Thyroid gland (tissue), 4 donors: ENCODE data around the gene TGFBR3. TPM values are rescaled to one million over a fixed set of nuclear protein-coding genes. Genes with fewer than 3 reads are reported as not detected.
"Not testable (repeated sequence)": the region's sequence is repeated elsewhere in the genome, so short reads cannot be mapped to it uniquely, and the experiment has no call there.

Experiments used
- DNase-seq, 2 donors: peaks; one replicate each; pipeline ENCODE4 v3.0.0-alpha.2; 2019
- H3K27ac ChIP-seq, 3 donors: fragments of 200-600 bp; sonication (generic); 1 replicate in 2 of 3; 2 replicates in 1 of 3; pipeline ENCODE4 v1.5.1; 2016 to 2019; ENCODE audit warnings: mild to moderate bottlenecking in 1 of 3, moderate library complexity in 1 of 3
- H3K27me3 ChIP-seq: fragments of 200-600 bp; sonication (generic); one replicate; pipeline ENCODE4 v1.5.1; 2019
- H3K36me3 ChIP-seq, 2 donors: fragments of 200-600 bp; sonication (generic); one replicate each; pipeline ENCODE4 v1.5.1; 2016 to 2019
- H3K4me1 ChIP-seq, 2 donors: fragments of 200-600 bp; sonication (generic); one replicate each; pipeline ENCODE4 v1.5.1; 2017 to 2019
- H3K4me3 ChIP-seq, 3 donors: fragments of 200-600 bp; sonication (generic); replicated peaks in 1 of 3; 1 replicate in 2 of 3; 2 replicates in 1 of 3; pipeline ENCODE4 v1.5.1; 2016; ENCODE audit warnings: mild to moderate bottlenecking in 1 of 3
- H3K9me3 ChIP-seq: fragments of 200-600 bp; sonication (generic); one replicate; pipeline ENCODE4 v1.5.1; 2017
- CTCF ChIP-seq, 6 experiments: fragments of 200-600 bp in 3 of 6; fragments of 450-650 bp in 3 of 6; sonication (generic) in 3 of 6; IDR thresholded peaks; one replicate each; pipeline ENCODE4 v1.5.1; 2016 to 2019; ENCODE audit warnings: antibody characterized with exemption in 6 of 6, mild to moderate bottlenecking in 2 of 6, inconsistent platforms in 1 of 6, moderate library complexity in 1 of 6
- POLR2A ChIP-seq, 2 donors: fragments of 450-650 bp; IDR thresholded peaks; one replicate each; pipeline ENCODE4 v1.6.1; 2017; ENCODE audit warnings: antibody characterized with exemption in 2 of 2, mild to moderate bottlenecking in 2 of 2, moderate library complexity in 1 of 2
- WGBS, 2 donors: methylation state at CpG; one replicate each; pipeline ENCODE4 v1.1.5; 2017; 5-methylcytosine and 5-hydroxymethylcytosine counted together
- intact Hi-C: fragments of 100-400 bp; cut with DNase I; formaldehyde crosslinking; loops from one replicate; pipeline ENCODE4 v1.15.1; 2023
- total RNA-seq, 4 donors: library from RNA; depleted of rRNA; stranded (reverse); fragments of >200 nt; gene quantifications; one replicate each; pipeline ENCODE4 v1.2.3, GENCODE V29; 2016

The TGFBR3 gene
- total RNA-seq, 4 donors from 2014 or later = 37.2 to 223 (median 106) TPM

- 52 to 53% methylated on average over 6 of the region's 6 CpGs for WGBS, 2 donors
- DNase-seq = peak; percentile 41 to 47
- H3K27ac ChIP-seq = peak overlapping the region; percentile 4 to 76 (median 68)
Observed at GRCh38 chr1:91844862-91845528, 41.0 kb downstream of the TGFBR3 start.

GRCh38 chr1:91843843-91844242 is 42.1 kb downstream of the TGFBR3 start:
- Histone ChIP-seq H3K36me3 (no peaks in the 10 kb centered on the region), H3K4me1 (peaks cover 7 to 28% of the 10 kb centered on the region in 2 donors), H3K4me3 (no peak overlapping the region), H3K9me3 (no peaks in the 10 kb centered on the region), H3K27ac (peak overlapping the region in 1 of 3 donors; percentile 2), H3K27me3 (no peaks in the 10 kb centered on the region)
- no peak for TF ChIP-seq POLR2A (IDR thresholded peaks at IDR 0.05)
- TF ChIP-seq CTCF (IDR thresholded peaks at IDR 0.05) = no peak
- DNase-seq = no peak
- intact Hi-C loops = no loop called here
- WGBS, 2 donors = 98% methylated on average over 3 of the region's 3 CpGs

More at GRCh38 chr1:91844862-91845528, 41.0 kb downstream of the TGFBR3 start:
- Histone ChIP-seq H3K4me1 (peaks cover 7 to 28% of the 10 kb centered on the region in 2 donors), H3K27me3 (no peaks in the 10 kb centered on the region), H3K36me3 (no peaks in the 10 kb centered on the region), H3K4me3 (no peak overlapping the region), H3K9me3 (no peaks in the 10 kb centered on the region)
- intact Hi-C loops = no loop called here
- TF ChIP-seq CTCF (IDR thresholded peaks at IDR 0.05) (no peak), POLR2A (IDR thresholded peaks at IDR 0.05) (no peak)

- H3K27me3 ChIP-seq = no peaks in the 10 kb centered on the region
- intact Hi-C loops = no loop called here
- no peak overlapping the region for H3K27ac ChIP-seq
- H3K36me3 ChIP-seq = no peaks in the 10 kb centered on the region
- no peak for DNase-seq
- H3K4me1 ChIP-seq = peaks cover 7 to 28% of the 10 kb centered on the region in 2 donors
- H3K4me3 ChIP-seq = no peak overlapping the region
- TF ChIP-seq POLR2A (IDR thresholded peaks at IDR 0.05) = no peak
- TF ChIP-seq CTCF (IDR thresholded peaks at IDR 0.05) = no peak
- H3K9me3 ChIP-seq = no peaks in the 10 kb centered on the region
Observed at GRCh38 chr1:91842563-91842962, 43.4 kb downstream of the TGFBR3 start.

GRCh38 chr1:91842056-91842455 is 43.9 kb downstream of the TGFBR3 start:
- H3K4me1 ChIP-seq = peaks cover 7 to 25% of the 10 kb centered on the region in 2 donors
- DNase-seq = no peak
- TF ChIP-seq POLR2A (IDR thresholded peaks at IDR 0.05) (no peak), CTCF (IDR thresholded peaks at IDR 0.05) (no peak)
- no peaks in the 10 kb centered on the region for H3K27me3 ChIP-seq
- 88 to 94% methylated on average over 3 of the region's 3 CpGs for WGBS, 2 donors
- no peaks in the 10 kb centered on the region for H3K9me3 ChIP-seq
- no peaks in the 10 kb centered on the region for H3K36me3 ChIP-seq
- intact Hi-C loops = no loop called here
- no peak overlapping the region for H3K4me3 ChIP-seq
- H3K27ac ChIP-seq = no peak overlapping the region

GRCh38 chr1:91840276-91840675 is 45.7 kb downstream of the TGFBR3 start:
- DNase-seq, H3K4me1 ChIP-seq, H3K9me3 ChIP-seq, H3K27ac ChIP-seq, H3K4me3 ChIP-seq, H3K36me3 ChIP-seq, H3K27me3 ChIP-seq, intact Hi-C loops: not testable (repeated sequence)
